Fibroblast of skin of abdomen (primary cell): ENCODE results near the gene PLCG2.

Experiments
- DNase-seq: peaks from one replicate; pipeline ENCODE4 v3.0.0-alpha.2; 2013

The PLCG2 gene

DNA sequence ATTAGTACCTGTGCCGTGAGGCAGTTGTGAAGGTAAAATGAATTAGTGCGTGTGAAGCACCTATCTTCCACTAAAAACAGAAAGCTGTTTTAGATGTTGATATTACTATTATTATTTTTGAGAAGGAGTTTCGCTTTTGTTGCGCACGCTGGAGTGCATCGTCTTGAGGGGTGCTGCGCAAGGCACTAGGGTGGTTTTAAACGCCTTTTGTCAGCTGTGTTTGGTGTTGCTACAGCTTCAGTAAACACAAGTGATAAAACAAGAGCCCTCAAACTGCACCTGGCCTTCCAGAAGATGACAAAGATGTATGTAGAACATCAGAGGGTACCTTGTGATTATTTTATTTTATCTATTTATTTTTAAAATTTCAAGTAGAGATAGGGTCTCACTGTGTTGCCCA, 38.2 kb downstream of the PLCG2 start:
- no peak for DNase-seq

DNA sequence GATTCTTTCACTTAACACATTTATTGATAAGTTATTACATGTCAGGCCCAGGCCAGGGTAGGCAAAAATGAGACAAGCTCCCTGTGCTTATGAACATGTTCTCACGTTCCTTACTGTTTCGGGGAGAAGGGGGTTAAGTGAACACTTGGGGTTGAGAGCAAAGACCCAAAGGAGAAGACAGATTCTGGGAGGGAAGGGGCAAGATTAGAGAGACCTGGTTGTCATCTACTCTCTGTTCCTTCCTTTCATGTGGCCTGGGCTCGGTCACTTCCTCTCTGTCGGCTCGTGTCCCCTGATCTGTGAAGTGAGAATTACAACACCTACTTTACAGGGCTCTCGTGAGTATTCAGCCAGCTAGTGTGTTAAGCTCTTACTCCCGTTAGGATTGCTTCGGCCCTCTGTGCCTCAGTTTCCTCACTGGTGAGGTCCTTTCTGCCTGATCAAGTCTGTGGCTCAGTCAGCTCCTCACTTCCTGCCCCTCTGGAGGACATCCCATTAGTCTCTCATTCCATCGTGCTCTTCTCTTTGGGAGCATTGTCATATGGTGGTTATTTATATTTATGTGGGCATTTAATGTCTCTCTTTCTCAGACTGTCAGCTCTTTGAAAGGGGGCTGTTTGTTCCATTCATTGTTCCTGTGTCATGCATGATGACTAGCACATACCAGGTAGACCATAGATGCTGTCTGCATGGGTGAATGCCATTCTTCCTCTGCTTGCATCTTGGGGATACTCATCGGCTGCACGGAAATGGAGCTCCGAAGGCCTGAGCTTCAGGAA, 38.9 kb downstream of the PLCG2 start:
- no peak for DNase-seq

DNA sequence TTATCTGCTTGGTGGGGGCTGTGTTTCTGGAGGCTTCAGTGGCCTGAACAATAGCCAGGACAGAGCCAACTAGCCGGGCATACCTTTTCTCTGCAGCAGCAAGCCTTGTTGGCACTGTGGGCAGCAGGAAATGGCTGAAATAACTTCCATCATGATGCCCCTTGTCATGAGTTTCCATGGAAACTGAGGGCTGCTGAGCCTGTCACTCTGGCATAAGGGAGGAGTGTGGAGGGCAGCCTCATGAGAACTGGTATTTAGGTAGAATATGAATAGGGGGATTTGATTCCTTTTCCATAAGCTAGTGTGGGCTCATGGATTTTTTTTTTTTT, 39.4 kb downstream of the PLCG2 start:
- no peak for DNase-seq

DNA sequence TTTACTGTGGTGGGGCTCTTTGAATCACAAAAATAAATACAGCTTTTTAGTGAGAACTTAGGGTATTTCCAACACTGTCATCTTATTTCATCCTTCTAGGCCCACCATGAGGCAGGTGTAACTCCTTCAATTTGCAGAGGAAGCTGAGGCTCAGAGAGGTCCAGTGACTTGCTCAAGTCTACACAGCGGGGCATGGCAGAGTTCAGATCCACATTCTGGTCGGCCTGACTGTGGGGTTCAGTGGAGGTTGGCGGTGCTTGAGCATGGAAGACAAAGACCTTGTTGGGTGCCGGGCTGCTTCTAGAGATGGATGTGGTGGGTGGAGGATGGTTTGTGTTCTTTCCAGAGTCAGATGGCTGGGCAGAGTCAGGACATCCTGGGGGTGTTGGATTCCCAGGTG, 39.8 kb downstream of the PLCG2 start:
- no peak for DNase-seq

DNA sequence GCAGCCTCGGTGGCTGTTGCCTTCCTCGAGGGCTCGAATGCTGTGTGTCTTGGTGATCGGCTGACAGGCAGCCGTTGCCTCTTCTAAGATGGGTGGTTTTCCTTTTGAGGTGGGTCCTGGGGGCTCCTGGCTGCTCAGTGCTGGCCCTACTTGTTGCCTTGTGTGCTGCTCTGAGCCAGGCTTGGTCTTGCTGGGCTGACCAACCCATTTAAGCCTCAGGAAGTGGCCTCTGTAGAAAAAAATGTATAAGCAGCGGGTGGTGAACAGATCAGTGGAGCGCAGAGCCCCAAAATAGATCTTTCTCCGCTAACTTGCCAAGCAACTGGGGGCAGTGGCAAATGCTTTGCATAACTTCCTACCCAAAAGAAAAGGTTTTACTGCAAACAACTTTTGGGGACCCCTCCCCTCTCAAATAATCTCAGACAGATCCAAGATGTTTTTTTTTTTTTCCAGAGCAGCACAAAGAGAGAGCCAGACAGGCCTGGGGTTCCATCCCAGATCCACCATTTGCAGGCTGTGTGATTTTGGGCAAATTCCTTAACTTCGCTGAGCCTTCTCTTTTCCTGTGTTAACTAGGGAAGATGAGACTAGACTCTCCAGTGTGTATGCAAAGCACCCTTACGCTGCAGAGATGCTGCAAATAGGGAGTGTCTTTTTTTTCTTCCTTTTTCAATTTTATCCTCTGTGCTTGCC, 42.5 kb downstream of the PLCG2 start:
- DNase-seq: no peak

DNA sequence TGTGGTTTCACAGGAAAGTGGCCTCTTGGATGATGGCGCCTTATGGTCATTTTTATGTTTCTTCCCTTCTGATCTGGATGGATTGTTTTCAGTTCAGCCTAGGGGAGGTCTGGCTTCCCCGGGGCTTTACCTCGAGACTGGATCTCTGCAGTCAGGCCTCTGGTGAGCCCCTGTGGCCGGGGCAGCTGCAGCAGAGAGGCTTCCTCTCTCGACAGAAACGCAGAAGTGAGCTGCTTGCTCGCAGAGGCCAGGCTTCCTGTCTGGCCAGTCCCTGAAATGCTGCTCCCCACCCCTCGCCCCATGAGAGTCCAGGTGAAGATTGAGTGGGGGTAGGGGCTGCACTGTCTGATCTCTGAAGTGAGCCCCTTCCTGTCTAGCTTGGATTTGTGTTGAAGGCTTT, 44.0 kb downstream of the PLCG2 start:
- no peak for DNase-seq

DNA sequence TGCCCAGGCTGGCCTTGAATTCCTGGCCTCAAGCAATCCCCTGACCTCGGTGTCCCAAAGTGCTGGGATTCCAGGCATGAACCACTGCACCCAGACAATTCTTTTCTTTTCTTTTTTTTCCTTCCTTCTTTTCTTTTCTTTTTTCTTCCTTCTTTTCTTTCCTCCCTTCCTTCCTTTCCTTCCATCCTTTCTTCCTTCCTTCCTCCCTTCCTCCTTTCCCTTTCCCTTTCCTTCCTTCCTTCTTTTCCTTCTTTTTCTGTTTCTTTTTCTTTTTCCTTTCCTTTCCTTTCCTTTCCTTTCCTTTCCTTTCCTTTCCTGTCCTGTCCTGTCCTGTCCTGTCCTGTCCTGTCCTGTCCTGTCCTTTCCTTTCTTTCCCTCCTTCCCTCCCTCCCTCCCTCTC, 44.6 kb downstream of the PLCG2 start:
- DNase-seq: no peak

DNA sequence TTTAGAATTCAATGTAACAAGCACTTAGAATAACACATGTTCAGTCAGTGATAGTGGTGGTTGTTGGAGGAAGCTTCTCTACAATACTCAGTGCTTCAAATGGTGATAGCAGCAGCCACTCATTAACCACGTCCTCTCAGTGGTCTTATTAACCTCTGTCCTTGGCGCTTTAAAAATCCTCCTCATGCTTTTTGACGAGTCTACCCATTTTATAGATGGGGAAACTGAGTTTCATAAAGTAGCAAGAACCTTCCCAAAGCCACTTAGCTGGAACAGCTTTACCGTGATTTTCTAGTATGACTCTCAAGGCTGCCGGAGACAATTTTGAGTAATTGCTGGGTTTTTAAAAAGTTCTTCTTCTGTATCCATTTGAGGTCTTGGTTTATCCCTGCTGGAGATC, 47.4 kb downstream of the PLCG2 start:
- DNase-seq: no peak

DNA sequence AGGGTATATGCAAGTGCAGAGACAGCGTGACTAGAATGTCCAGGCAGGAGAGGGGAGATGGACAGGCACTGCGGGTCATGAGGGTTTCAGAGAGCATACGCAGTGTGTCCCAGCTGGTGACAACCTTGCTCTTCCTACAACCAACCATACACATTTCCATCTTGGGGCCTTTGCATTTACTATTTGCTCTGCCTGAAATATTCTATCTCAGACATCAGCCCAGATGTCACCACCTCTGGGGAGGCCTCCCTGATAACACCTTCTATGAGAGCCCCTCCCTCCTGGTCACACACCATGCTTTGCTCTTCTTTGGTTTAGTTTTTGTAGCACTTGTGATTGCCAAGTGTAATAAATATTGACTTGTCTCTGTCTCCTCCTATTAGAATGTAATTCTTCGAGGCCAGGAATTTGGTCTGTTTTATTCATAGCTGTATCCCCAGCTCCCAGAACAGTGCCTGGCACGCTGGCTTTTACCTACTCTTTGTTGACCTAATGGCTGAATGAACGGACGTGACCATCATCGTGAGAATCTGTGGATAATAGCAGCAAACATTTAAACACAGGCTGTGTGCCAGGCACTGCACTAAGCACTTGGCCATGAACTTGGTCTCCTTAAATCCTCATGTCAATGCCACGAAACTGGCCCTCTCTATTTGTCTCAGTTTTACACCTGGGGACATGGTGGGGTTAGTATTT, 51.9 kb downstream of the PLCG2 start:
- DNase-seq: no peak

DNA sequence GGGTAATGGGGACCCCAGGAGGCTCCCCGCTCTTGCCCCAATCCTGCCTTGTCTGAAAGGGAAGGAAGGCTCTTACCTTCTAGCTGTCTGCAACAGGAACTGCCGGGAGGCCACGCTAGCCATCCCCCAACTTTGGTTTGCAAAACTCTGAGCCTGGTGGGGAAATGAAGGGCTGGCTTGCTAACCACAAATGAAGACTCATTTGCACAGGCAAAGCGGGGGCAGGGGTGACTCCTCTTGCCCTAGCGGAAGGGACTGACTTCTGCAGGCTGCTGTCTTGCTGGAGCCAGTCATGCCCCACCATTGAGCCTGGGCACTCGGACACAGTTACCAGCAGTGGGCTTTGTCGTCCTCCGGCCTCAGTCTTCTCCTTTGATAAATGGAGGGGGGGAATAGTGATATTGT, 52.6 kb downstream of the PLCG2 start:
- peak; percentile 67 for DNase-seq

DNA sequence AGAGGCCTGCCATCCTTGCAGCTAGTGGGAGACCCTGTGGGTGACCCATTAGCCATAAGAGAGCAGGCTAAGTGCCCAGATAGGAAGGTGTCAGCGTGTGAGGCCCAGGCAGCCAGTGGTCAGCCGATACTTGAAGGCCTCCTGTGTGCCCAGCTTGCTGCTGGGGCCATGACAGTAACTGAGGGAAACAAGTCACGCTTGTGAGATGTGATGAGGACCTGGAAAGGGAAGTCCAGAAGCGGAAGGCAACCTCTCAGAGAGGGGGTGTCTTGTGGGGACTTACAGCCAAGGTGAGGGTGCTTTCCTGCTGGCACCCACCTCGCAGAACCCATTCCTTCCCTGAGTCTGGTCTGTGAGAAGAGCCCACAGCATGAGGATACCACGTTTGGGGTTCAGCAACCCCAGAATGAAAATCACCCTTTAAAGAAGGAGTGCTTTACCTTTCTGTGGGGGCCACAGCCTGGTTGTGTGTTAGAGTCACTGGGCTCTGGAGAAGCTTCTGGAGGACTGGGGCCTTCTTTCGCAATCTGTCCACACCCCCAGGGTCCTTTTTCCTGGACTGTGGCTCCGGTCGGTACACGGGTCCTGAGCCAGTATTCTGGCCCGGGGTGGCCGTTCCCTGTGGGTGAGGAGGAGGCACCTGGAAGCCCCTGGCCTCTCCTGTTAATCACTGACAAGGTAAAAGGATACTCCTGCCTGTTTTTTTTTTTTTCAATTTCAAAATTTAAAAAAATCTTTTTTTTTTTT, 53.9 kb downstream of the PLCG2 start:
- DNase-seq: no peak

DNA sequence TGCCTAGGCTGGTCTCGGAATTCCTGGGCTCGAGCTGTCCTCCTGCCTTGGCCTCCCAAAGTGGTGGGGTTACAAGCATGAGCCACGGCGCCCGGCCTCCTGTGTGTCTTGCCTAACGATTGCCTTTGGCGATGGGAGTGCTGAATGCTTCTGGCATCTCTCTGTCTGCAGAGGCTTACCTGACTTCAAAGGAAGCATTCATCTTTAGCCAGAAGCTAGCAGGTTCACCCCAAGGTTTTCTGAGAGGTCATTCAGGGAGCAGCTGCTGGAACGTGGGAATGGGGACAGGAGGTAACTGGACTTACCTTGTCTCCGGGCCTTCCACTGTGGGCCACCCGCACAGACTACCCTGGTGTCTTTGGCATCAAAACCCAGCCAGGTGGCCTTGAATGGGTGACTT, 54.7 kb downstream of the PLCG2 start:
- no peak for DNase-seq

DNA sequence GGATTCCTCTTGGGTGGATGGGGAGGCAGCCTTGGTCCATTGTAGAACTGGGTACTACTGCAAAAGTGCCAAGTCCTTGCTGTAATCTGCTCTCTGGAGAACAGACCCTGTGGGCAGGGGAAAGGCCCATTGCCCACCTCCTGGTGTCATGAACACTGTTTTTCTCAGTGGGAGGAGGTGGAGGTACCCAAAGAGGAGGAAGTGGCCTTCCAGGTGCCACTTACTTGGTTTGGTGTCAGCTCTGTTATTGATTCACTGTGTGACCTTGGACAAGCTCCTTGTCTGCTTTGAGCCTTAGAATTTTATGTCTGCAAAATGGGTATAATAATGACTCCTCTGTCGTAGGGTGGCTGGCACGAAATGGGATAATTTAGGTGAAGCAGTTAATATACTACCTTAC, 55.8 kb downstream of the PLCG2 start:
- no peak for DNase-seq

DNA sequence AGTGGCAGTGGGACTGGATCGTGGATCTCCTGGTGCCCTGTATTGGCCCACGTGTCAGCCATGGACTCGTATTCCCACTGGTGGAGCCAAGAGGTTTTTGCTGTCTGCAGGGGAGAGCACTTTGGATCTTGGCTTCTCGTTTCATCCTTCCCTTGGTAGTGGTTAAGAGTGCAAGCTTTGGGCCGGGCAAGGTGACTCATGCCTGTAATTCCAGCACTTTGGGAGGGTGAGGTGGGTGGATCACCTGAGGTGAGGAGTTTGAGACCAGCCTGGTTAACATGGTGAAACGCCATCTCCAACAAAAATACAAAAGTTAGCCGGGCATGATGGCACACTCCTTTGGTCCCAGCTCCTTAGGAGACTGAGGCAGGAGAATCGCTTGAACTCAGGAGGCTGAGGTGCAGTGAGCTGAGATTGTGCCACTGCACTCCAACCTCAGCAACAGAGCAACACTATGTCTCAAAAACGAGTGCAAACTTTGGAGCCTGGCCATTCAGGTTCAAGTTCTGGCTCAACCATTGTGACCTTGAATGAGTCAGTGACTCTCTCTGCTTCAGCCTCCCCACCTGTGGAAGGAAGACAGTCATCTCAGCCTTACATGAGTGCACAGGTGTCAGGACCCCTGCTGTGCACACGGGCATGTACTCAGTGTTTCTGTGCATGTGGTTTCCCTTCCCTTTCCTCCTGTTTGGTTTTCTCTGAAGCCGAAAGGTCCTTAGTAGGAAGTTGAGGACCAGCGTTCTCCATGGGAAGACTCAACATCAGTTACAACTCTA, 57.4 kb downstream of the PLCG2 start:
- DNase-seq: no peak

DNA sequence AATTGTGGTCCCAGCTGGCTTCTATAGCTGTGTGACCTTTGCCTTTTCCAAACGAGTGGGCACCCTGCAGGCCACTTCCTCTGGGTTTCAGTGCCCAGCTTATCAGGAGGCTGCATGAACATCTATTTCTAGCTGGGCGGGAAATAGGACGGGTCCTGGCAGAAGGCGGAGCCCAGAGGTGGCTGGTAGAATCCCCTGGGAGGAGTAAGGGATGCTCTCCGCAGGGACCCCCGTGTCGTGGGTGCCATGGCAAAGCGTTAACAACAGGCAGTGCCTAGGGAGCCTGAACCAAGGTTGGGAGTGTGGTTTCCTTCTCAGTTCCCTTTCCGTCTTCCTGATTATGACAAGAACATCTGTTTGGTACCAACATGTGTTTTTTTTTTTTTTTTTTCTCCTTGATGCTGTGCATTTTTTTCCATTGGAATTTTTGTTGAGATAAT, 58.2 kb downstream of the PLCG2 start:
- DNase-seq: no peak

DNA sequence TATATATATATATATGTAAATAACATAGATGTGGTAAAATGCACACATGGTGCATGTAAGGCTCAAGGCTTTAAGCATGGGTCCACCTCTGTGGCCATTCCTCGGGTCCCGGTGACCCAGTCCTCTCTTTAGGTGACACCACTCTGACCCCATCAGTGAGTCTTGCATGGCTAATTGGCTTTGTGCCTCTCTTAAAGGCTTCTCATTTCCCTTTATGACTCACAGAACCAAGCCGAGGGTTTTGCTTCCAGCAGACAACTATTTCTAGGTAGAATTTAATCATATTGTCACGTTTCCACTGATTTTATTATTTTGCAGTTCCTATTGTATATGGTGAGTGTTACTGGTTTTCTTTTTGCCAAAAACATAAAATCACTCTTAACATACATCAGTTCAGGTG, 59.7 kb downstream of the PLCG2 start:
- DNase-seq: peak; percentile 24

DNA sequence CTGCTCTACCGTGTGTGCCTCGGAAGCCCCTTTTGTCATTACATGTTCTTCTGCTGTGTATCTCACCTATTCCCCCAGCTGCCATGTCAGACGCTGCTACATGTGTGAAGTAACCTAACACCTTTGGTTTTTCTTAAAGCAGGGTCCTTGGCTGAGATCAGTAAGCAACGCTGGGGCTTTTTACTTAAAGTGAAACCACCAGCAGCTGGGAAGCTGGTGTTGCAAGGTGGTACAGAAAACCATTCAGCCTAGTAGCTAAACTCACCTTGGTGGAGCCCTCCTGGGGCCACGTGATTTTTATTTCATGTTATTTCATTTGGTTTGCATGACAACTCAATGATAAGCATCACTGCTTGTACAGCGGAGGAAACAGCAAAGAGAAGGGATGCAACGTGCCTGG, 62.6 kb downstream of the PLCG2 start:
- no peak for DNase-seq

DNA sequence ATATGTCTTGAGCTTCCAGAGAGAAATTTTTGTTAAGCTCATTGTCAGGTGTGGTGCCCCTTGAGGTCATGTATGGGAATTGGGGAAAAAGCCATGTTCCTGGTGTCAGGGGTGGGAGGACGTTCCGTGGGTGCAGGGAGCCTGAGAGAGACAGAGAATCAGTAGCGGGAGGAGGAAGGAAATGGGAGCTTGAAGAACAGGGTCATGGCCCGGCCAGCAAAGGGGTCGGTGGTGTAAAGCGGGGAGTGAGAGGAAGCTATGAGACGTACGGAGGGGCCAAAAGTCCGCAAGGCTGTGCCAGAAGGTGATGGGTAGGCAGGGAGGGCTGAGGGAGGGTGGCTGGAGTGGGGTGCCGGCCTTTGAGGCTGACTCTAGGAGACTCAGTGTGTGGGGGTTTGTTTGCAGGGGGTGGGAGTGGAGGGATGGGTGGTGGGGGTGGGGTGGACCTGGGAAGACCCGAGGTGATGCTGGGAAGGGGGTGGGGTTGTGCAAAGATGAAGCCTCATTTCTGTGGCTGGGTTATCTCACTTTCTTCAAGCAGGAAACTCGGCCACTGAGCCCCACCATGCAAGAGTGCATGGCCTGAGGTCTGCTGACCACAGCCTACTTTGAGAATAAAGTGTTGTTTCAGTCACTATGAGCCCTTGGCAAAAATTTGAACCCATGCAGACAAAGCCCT, 63.6 kb downstream of the PLCG2 start:
- DNase-seq: peak; percentile 2

DNA sequence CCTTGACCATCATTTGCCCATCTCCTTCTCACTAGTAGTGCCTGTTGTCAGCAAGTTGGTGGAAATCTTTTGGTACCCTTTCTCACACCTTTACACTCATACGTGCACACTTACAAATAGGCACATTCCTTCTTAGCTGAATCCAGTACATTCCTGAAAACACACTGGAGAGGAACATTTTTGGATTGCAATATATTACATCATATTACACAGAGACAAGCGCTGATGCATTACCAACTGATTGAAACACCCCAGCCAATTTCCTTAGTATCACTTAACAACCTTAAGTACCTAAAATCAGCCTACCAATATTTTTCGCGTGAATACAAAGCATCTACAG, 64.1 kb downstream of the PLCG2 start:
- peak; percentile 61 for DNase-seq

DNA sequence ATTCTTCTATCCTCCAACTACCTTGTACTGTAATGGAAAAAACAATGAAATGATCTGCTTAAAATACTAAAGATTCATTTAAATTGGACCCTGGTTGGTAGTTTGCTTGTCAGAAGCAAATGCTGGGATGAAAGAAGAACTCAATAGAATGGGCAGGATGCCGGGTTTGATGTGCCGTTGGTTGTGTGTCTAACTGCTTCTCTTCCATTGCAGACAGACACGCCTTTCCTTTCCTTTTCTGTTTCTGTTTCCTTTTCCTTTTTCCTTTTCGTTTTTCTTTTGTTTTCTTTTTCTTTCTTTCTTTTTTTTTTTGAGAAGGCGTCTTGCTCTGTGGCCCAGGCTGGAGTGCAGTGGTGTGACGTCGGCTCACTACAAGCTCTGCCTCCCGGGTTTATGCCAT, 64.6 kb downstream of the PLCG2 start:
- no peak for DNase-seq

DNA sequence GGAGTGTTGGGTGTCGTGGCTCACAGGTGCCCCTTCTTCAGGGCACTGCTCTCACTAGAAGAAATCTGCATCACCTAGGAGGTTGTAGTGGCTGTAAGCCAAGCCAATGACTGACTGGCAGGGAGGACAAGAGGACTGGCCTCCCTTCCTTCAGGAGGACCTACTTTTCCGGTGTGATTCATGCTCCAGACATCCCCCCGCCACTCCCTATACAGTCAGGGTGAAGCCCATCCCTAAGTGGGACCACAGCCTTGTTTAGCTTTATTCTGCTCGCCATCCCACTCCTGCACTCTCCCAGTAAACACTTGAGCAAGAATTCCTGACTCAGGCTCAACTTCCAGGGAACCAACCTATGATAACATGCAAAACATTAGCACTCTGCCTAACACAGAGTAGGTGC, 67.0 kb downstream of the PLCG2 start:
- DNase-seq: no peak

DNA sequence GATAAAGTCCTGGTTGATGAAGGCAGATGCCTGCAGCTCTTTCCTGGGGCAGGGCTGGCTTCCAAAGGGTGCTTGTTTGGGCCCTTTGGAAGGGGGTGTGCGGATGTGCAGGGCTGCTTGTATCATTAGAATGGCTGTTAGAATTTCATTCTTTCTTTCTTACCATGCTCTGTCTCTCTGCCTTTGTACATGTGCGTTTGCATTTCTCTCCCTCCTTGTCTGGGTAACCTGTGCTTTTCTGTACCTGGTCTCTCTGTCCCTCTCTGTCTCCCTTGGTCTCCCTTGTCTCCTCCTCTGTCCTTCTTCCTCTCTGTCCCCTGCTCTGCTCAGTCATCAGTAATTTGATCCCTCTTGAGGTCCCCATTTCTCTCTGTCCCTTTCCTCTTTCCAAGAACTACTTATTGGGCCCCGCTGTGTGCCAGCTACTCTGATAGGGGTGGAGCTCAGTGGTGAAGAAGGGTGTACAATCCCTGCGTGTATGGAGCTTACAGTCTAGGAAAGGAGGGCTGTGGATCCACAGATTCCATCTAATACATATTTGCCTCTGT, 69.3 kb downstream of the PLCG2 start:
- DNase-seq: no peak
